Measurements from ENCODE around the gene RIN1.

DNA sequence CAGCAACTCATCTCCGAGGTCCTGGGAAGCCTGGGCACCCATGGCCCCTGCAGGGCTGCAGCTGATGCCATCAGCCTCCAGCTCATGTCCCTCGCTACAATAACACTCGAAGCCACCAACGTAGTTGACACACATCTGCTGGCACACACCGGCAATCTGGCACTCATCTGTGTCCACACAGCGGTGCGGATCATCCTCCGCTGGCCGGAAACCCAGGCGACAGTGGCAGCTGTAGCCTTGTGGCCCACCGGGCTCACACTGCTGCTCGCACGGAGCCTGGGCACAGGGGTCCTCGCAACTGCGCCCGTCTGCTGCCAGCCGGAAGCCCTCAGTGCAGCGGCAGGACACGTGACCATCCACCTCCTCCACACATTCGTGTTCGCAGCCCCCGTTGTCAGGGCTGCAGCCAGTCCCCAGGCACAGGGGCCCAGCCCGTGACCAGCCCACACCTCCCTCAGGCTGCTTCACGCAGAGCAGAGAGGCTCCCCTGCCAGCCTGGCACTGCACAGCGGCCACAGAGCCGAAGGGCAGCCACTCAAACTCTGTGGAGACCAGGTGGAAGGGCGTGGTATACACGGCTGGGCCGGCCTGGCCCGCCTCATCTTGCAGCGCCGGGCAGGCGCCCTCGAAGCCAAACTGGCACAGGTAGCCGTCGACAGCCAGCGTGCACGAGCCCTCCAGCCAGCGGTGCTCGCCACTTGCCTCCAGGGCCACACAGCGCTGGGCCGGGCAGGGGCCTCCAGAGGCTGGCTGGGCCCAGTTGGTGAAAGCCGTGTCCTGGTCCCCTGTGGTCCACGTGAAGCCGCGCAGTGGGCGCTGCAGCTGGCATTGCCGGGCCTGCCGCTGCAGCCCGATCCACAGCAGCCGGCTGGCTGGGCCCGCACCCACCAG lies 20.1 kb downstream of the RIN1 start:
- TF ChIP-seq, protein P1, sequence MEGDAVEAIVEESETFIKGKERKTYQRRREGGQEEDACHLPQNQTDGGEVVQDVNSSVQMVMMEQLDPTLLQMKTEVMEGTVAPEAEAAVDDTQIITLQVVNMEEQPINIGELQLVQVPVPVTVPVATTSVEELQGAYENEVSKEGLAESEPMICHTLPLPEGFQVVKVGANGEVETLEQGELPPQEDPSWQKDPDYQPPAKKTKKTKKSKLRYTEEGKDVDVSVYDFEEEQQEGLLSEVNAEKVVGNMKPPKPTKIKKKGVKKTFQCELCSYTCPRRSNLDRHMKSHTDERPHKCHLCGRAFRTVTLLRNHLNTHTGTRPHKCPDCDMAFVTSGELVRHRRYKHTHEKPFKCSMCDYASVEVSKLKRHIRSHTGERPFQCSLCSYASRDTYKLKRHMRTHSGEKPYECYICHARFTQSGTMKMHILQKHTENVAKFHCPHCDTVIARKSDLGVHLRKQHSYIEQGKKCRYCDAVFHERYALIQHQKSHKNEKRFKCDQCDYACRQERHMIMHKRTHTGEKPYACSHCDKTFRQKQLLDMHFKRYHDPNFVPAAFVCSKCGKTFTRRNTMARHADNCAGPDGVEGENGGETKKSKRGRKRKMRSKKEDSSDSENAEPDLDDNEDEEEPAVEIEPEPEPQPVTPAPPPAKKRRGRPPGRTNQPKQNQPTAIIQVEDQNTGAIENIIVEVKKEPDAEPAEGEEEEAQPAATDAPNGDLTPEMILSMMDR (IDR thresholded peaks at IDR 0.05), result no peak
- no peak for TF ChIP-seq POLR2A (IDR thresholded peaks at IDR 0.05)

Measured in uterus (tissue), 2 donors.